HG02763 (cell line): Measurements from ENCODE around the gene H19.

Source experiments
- ATAC-seq: cut with Tn5 transposase; IDR thresholded peaks from one replicate; pipeline ENCODE4 v1.9.1; 2021; ENCODE audit warnings: mild to moderate bottlenecking, moderate library complexity; ENCODE audit not compliant: unreplicated experiment

H19 gene

DNA sequence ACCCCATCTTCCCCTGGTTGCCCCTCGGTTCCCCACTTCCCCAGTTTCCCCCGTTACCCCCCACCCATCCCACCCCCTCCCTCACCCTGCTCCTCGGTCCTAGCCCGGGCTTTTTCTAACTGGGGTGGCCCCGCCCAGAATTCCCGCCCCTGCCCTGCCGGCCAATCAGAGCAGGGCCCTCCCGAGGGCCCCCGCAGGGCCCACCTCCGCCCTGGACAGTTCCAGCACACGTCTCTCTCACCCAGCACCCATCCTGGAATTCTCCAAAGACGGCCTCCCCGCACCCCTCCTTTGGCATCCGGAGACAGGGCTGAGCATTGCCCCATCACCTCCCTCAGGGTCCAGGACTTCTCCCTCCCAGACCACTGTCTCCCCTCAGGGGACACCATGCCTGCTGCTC is at the start of gene H19:
H19 (minus strand) TSS at position 88 of the 400 bp plus-strand sequence.
- no peak for ATAC-seq

DNA sequence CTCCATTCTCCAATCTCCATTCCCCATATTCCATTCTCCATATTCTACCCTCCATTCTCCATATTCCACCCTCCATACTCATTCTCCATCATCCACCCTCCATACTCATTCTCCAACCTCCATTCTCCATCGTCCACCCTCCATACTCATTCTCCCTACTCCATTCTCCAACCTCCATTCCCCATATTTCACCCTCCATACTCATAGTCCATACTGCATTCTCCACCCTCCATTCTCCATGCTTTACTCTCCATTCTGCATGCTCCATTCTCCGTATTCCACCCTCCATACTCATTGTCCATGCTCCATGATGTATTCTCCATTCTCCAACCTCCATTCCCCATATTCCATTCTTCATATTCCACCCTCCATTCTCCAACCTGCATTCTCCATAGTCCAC is 44.3 kb upstream of the H19 start:
- ATAC-seq: no peak

DNA sequence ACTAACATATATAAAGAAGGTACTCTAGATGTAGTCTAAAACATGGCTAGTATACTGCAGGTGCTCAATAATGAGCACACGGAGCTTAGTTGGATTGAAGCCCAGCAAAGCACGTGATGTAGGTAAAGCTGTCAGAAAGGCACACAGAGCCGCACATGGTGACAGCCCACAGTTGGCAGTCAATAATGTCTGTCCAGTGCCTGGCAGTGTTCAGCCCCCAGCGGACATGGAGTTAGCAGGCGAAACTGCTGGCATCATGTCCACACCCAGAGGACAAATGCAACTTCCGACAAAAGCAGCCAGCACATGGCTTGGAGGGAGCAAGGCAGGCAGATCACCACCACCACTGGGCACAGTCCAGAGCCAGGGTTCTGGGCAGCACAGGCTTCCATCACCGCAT is 43.5 kb upstream of the H19 start:
- no peak for ATAC-seq

DNA sequence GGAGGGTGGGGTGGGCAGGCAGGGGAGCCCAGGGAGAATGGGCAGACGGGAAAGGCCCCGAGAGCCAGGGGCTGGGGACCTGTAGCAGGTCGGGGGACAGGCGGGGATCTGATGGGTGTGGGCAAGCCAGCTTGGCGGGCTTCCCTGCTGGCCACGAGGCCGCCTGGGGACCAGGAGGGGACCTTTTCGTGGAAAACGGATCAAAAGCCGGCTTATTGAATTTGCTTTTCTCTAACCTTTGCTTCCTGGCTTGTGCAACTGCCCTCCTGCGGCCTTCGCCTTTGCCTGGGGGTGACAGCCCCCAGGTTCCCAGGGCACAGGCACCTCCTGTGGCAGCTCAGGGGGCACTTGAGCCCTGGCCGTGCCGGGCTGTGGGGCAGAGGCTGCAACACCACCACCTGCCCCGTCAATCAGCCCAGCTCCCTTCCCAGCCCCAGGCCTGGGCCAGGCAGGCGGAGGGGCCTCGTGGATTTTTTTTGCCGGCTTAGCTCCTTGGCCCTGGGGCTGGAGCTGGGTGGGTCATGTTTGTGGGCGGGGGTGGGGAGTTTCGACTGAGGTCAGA is 41.6 kb upstream of the H19 start:
- ATAC-seq: no peak

DNA sequence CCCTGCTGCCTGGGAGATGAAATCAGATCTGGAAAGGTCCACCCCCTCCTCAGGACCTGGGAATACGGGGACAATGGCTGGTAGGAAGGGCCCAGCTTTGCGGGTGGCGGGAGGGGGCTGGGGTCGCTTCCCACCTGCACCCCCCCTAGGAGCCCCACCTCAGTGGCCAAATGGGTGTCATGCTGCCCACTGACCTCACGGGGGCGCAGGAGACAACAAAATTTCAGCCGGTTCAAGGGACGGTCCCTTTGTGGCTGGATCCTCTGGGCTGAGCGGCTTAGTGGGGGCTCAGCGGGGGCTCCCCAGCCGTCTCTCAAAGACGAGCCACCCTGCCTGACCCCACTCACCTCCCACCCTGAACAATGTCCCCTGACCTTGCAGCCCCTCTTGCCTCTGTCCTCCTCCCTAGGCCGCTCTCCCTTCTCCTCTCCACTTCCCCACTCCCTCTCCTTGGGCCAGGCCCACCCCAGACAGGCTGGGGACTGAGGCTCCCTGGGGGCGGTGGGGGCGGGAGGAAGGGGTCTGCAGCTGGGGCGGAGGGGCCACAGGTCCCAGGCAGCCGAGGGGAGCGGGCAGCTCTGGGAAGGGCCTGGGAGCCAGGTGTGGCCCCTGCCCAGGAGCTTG is 39.3 kb upstream of the H19 start:
- ATAC-seq: no peak

DNA sequence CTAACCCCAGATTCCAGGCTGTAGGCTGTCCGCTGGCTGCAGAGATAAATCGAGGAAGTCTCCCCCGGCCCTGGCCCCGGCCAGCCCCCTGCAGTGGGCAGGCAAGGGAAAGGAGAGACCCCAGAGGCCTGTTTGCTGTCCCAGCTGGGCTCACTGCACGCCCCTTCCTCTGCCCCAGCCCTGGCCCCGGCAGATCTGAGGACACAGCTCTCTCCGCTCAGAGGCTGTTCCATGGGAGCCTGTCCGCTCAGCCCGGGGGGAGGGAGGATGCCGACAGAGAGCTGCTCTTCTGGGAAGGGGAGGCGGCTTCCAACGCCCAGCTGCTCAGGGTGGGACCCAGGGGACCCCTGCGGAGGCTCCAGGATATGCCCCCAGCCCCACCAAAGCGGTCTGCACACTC is 37.7 kb upstream of the H19 start:
- ATAC-seq: no peak

DNA sequence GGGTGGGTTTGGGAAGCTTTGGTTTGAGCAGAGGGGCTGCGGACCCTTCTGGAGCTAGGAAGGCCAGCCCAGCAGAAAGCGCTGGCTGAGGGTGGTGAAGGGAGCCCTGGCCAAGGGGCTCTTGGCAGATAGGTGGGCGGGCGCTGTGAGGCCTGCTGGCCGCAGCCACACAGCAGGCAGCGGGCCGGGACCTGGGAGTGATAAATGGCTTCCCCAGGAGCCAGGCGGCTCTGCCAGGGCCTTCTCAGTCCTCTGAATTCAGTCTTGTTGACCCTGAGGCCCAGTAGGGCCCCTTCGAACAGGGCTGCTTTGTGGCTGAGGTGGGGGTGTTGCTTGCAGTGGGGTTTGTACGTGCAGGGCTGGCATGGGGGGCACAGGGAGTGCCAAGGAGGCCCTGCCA is 33.4 kb upstream of the H19 start:
- no peak for ATAC-seq

DNA sequence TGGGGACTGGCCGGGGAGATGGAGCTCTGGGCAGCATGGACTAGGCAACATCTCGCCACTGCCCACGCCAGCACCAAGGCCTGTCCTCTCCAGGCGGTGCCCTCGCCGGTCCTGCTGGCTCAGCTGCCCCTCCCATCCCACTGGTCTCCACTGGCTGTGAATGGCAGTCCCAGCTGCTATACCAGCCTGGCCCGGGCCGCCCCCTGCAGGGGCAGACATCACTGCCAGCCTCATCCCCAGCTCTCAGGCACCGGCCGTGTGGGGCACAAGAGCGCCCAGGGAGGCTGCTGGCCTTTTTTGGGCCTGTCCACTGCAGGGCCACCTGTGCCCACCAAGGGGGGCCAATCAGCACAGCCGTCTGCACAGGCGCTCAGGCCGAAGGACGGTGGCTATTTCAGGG is 30.1 kb upstream of the H19 start:
- no peak for ATAC-seq

DNA sequence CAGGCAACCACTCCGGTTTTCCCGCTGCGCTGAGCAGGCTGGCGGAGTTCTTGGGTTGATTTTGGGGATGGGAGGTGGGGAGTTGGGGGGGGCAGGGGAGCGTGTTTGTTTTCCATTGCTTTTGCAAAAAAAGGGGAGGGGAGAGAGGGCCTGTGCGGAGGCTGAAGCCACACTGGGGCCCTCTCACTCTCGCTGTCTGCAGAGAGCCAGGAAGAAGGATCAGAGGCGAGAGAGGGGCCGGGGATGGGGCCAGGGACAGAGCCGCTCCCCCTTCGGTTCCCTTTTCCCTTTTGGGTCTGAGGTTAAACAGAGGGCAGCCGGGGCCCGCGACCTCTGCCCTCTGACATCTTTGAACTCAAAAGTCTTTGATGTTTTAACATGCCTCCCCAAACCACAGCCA is 17.4 kb upstream of the H19 start:
- ATAC-seq: no peak

DNA sequence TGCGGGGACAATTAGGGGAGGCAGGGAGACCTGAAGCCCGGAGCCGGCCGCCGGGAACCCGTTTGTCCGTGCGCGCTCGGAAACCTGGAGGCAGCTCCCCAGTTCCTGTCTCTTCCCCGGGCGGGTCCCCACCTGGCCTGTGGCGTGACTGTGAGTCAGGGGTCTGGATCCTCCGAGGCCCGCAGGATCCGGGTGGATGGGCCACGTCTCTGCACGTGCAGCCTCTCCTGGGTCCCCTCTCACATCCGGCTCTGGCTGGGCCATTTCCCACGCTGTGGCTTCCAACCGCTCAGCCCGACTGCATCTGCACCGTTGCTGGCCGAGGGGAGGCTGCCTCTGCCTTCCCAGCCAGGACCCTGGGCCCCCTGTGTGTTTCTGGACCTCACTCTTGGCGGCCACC is 14.8 kb upstream of the H19 start:
- ATAC-seq: no peak

DNA sequence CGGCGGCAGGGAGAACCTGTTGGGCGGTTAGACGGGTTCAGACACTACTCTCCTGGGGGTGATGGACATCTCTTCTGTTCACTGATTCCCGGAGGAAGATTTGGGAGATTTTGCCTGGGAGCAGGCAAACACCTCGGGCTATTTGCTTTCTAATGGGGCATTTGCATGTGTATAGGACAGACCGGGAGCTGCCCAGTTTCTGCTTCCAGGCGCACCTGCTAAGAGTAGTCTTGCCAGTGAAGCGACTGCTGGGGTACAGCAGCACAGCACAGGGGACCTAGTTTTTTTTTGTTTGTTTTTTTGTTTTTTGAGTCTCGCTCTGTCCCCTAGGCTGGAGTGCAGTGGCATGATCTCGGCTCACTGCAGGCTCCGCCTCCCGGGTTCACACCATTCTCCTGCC is 6.8 kb upstream of the H19 start:
- no peak for ATAC-seq

DNA sequence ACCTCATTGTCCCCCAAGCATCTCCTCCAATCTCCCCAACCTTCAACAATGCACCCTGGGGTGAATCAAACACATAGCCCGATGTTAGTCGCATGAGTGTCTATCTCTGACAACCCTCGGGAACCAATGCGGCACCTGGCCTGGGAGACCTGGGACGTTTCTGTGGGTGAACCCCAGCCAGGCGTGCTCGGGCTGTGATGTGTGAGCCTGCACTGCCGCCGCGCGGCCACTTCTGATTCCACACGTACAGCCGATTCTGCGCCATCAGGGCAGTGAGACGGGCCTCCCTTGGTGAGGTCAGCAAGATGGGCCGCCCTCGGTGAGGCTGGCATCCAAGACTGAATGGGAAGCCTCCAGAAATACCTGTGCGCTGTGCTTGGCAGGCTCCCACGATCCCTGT is 5.2 kb upstream of the H19 start:
- ATAC-seq: no peak

DNA sequence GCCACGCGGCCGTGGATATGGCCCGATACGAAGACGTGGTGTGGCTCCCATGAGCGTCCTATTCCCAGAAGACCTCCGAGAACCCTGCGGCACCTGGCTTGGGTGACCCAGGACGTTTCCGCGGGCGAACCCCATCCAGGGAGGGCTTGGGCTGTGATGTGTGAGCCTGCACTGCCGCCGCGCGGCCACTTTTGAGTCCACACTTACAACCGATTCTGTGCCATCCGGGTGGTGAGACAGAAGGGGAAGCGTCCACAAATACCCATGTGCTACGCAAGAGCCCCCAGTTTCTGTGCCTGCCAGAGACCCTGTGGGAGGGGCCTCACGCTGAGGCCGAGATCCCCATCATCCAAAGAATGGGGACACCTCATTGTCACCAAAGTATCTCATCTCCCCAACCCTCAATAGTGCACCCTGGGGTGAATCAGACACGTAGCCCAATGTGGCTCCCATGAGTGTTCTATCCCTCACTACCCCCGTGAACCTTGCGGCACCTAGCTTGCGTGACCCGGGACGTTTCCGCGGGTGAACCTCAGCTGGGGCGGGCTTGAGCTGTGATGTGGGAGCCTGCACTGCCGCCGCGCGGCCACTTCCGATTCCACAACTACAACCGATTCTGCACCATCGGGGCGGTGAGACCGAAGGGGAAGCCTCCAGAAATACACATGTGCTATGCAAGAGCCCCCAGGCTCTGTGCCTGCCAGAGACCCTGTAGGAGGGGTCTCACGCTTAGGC is 4.6 kb upstream of the H19 start:
- no peak for ATAC-seq

DNA sequence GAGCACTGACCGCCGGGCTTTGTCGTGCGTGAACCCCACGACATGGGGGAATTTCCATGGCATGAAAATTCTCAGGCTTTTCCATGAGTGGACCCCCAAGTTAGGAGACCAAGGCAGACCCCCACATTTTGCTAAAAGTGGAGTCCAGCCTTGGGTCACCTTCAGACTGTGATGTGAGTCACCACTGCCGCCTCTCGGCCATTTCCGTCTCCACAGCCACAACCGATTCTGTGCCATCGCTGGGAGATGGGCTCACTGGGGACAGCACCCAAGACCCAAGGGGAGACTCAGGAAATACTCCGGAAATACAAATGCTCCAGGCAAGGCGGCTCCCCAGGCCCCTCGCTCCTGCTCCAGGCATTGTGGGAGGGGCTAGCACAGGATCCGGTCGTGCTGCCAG is 1.2 kb upstream of the H19 start:
- ATAC-seq: no peak

DNA sequence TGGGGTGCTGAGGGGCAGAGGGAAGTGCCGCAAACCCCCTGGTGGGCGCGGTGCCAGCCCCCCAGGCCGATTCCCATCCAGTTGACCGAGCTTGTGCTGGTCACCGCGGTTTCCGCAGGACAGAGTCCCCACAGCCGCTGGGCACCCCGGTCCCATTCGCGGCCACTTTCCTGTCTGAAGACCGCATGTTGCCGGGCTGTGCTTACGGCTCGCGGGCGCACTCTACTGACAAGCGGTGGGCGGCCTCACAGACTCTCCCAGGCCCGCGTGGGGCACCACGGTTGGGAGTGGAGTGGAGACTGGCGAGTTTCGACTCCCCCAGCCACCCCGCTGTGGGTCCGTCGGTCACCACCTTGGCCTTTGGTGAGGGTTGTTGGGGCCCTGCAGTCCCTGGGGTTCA is 648 bp upstream of the H19 start:
- no peak for ATAC-seq

DNA sequence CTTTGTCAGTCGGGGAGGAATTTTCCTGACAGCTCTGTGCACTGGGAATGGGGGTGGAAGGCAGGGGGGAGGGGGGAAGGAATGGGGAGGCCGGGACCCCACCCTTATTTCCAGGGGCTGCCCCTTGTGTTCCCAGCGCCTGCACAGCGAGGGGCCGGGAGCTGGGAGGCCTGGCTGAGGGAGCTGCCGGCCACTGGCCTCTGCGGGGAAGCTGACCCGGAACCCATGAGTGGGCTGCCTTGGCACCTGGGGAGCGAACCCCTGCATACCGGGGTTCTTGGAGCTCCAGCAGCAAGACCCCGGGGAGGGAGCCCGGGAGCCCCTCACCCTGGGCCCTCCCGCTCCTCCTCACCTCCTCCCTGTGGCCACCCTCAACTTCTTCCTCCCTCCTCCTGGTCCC is 3.5 kb downstream of the H19 start:
- ATAC-seq: no peak

DNA sequence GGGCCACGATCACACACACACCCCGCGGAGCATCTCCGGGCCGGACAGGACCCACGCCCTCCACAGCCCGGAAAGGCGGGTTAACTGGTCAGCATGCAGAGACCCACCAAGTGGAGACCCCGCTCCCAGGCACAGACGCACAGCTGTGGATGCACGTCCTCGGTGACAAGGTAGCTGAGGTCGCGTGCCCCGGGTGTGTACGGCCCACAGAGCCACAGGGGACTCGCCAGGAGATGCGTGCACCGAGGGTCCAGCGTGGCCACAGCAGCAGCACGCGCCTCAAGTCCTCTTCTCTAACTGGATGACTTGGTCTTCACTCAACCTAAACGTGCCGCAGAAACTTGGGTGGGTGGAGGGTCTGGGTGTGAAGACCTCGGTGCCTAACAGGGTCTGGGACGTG is 5.5 kb downstream of the H19 start:
- no peak for ATAC-seq

DNA sequence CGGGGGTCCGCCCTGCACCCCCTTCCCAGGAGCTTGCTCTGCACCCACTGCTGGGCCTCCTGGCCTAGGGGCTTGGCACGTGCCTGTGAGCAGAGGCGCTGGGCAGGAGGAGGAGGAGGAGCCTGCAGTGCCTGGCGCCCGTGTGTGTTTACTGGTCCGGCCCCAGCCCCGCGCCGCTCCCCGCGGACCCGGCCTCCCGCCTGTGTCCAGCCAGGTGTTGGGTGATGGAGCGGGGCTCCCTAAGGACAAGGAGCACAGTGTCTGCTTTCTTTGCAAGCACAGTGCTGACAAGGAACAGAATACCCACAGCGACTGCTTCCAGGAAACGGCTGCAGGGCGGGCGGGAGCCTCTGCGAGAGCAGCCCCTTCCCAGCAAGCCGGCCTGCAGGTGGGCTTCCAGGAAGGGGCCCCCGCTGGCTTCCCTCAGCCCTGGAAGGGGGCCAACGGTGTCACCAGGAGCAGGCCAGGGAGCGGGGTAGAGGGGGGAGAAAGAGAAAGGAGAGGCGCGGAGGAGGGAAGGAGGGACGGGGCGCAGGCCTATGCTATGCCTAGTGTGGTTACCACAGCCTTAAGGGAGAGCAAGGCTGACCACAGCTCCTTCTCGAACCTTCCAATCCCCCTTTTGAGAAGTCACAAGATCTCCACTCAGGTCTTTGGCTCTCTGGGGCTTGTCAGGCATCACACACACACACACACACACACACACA is 6.6 kb downstream of the H19 start:
- no peak for ATAC-seq

DNA sequence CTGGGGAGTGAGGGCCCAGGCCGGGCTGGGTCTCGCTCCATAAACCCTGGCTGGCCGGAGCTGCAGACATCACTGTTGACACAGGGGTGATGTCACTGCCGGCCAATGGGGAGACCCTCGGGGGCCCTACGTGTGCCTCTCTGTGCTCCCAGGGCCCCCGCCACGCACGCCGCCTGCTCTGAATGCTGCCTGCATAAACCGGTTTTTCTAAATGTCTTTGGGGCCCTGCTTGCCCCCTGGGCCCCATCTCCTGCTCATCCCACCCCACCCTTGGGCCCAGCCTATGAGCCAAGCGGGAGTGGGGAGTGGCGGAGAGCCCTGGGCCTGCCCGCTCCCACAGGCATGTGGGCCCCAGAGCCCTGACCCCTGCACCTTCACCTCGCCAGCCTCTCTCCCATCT is 7.7 kb downstream of the H19 start:
- no peak for ATAC-seq

DNA sequence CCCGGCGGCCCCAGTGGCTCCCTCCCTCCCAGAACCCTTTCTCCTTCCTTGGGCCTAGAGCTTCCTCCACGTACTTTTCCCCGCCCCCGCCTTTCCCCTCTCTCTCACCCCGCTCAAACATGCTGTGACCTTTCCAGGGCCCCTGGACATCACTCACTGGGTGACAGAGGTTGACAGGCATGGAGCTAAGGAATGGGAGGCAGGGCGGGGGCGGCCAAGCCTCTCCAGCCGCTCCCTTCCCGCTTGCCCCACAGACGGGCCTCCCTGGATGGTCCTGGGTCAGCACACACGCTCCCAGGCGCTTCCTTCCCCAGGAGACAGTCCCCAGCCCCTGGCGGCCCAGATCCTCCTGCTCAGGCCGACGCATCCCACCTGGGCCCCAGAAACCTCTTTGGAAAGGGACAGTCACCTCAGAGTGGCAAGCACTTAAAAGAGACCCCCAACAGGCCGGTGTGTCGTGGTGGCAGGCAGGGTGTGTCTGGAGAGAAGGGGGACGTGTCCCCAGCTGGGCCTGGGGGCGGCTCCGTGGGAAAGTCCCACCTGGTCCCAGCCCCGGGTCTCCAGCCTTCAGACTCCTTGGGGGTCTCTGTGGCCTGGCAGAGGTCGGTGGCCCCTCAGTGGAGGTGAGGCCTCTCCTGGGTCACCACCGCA is 8.8 kb downstream of the H19 start:
- ATAC-seq: no peak

DNA sequence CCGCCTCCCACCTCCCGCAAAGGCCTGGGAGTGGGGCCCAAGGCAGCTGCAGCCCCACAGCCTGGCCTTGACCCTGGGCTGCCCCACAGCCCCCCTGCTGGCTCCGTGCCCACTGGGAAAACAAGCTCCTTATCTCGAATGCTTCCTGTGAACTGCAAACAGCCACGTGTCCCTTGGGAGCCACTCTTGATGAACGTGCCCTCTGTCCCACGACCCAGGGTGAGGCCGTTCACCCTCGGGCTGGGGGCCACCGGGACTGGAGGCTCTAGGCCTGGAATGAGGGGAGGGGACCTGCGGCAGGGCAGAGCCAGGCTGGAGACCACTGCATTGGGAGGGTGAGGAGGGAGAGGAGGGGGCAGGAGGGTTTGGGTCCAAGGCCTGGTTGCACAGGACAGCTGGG is 9.5 kb downstream of the H19 start:
- ATAC-seq: no peak

DNA sequence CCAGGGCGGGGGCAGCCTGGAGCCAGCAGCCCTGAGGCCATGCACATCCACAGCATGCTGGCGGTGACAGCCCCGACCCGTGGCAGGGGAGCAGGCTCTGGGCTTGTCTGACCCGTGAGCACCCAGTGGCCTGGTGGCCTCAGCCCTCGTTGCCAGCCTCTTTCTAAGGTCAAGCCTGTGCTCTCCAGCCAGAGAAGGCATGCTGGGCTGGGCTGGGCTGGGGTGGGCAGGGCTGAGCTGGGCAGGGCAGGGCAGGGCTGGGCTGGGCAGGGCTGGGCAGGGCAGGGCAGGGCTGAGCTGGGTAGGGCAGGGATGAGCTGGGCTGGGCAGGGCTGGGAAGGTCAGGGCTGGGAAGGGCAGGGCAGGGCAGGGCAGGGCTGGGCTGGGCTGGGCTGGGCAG is 10.6 kb downstream of the H19 start:
- no peak for ATAC-seq
